Activated effector memory CD4-positive, alpha-beta T cell treated with anti-CD3 and anti-CD28 coated beads, Interleukin-2, amount 50 U/mL, for 16 hours (primary cell): ENCODE results near the gene CALHM1.
A peak's percentile ranks its signal among the peaks of the same experiment; 100 is the strongest.

Source experiments
- DNase-seq: peaks from one replicate; pipeline ENCODE4 v3.0.0-alpha.2; 2020

CALHM1 gene

GRCh38 chr10:103481974-103482531 is 23.4 kb upstream of the CALHM1 start:
- no peak for DNase-seq

GRCh38 chr10:103480521-103480920 is 21.8 kb upstream of the CALHM1 start:
- no peak for DNase-seq

GRCh38 chr10:103479135-103479534 is 20.4 kb upstream of the CALHM1 start, which contains the start of gene CALHM3:
Gene CALHM3, minus strand, starts transcription at chr10:103479240. Its CDS starts 208 bp downstream, at chr10:103479032.
- no peak for DNase-seq

DNA sequence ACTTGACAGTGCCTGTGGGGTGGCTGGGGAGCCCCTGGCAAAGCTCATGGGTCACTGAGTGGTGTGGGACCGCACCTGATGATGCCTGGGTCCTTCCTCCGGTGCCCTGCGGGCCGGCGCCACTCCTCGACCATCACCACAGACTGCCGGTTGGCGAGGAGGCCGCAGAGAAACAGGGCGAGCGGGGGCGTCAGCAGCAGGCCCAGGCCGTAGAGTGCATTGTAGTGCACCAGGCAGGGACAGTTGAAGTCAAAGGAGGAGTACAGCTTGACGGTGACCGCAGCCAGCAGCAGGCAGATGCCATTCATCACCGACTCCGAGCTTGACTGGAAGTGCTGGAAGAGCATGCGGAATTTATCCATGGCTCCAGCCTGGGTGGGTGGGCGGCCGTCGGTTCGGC is 20.0 kb upstream of the CALHM1 start:
- DNase-seq: no peak

DNA sequence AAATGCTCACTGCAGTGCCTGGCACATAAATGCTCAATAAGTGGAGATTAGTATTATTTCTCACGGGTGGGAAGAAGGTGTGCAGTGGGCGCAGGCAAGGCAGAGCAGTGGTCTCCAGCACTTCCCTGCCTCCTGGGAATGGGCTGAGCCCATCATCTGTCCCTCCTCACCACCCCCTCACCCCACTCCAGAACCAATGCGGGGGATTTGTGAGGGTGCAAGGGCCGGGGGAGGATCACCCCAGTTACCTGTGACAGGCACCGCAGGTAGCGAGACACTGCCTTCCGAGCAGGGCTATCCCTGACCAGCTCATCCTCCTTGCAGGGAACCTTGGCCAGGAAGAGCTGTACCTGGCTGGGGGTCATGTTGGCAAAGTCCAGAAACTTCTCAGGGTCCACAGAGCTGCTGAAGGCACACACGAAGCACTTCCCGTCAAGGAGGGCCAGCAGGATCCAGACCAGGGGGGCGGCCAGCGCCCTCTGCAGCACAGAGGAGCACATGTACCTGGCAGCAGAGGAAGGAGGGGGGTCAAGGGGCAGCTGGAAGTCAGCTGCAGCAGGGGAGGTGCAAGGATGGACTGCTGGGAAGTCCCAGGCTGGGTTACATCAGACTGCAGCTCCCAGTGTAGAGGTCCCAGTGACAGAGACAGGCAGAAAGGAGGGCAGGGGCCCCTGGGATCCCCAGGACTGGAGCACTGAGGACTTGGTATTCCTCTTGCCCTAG is 17.5 kb upstream of the CALHM1 start:
- DNase-seq: no peak

- DNase-seq: no peak
Observed at GRCh38 chr10:103475437-103475836, 16.7 kb upstream of the CALHM1 start.

DNA sequence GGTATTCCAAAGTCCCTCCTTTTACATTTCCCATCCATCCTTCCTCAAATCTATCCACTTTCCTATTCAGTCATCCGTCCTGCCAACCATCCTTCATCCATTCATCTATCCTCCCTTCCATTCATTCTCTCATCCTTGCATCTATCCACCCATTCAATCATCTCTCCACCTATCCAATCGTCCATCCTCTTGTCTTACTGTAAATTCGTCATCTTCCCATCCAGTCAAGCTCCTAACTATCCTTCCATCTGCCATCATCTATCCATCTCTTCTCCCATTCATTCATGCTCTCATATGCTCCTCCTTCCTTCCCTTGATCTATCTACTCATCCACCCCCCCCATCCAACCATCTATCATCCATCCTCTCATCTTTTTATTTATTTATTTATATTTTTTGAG is 15.4 kb upstream of the CALHM1 start:
- no peak for DNase-seq

GRCh38 chr10:103473261-103473671 is 14.6 kb upstream of the CALHM1 start:
- DNase-seq: no peak

- no peak for DNase-seq
Observed at GRCh38 chr10:103472005-103472404, 13.3 kb upstream of the CALHM1 start.

DNA sequence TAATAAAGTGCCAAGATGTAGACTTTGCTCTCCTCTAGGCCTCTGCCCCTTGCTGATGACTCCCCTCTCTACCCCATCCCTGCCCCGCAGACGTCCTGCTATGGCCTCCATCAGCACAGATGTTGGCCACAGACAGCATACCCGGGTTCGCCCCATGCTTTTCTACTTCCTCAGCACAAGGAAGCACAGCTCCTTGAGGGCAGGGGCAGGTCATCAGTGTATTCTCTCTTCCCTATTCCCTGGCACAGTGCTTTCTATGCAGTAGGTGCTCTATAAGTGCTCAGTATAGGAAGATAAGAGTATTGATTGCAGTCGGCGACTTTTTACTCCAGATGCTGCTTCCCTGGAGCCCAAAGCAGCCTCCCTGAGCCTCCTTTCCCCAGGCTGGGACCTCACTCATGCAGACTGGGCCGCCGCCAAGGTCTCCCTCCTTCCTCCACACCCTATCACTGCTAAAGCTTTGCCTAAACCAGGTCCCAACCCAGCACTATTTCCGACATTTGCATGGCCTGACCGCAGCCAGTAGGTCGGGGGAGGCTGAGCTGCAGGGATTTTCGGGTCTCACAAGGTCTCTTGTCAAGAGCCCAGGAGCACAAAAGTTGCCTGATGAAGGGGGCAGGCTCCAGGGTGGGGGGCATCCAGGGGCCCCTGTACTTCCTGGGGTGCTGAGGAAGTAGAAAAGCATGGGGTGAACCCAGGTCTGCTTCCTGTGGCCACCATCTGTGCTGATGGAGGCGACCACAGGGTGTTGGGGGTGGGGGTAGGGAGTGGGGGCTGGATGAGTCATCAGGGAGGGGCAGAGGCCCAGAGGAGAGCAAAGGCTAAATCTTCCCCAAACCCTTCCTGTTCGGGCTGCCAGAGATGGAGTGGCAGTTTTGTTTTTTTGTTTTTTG is 12.3 kb upstream of the CALHM1 start:
- DNase-seq: peak; percentile 84

- DNase-seq: no peak
Observed at GRCh38 chr10:103469201-103469600, 10.5 kb upstream of the CALHM1 start.

- DNase-seq: no peak
Observed at GRCh38 chr10:103467406-103467805, 8.7 kb upstream of the CALHM1 start.

DNA sequence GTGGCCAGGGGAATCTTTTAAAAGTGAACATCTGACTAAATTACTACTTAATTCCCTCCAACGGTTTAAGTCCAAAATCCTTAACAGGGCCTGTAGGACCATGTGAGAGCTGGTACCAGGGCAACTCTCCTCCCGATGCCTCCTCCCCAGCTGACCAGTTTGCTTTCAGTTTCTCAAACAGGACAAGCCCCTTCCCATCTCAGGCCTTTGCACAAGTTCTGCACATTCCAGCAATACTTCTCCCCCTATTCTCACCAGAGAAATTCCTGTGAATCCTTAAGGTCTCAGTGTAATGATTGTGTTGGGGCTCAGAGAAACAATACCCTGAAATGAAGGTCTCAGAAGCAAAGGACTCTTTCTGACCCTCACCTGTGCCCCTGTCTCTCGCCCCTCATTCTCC is 8.0 kb upstream of the CALHM1 start:
- DNase-seq: no peak

DNA sequence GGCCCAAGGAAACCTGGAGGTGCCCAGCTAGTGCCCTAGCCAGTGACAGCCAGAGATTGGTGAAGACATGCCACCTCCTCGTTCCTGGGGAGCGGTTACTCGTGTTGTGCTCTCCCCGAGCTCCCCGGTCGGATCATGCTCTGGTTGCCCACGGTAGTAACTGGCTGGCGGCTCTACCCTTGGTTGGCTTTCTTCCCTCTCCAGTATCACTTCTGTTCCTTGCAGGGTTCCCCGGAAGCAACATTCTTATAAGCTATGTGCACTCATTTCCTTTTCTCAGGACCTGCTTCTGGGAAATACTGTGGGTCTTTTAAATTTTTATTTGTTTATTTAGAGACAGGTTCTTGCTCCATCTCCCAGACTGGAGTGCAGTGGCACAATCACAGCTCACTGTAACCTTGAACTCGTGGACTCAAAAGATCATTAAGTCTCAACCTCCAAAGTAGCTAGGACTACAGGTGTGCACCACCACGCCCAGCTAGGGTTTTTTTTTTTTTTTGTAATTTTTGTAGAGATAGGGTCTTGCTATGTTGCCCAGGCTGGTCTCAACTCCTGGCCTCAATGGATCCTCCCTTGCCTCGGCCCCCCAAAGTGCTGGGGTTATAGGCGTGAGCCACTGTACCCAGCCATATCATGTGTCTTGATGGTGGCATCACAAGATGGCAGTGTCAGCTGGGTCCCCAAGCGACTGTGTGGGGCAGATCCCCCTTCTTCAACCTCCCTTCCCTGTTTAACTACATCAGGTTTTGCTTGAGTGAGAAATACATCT is 6.9 kb upstream of the CALHM1 start:
- DNase-seq: no peak

DNA sequence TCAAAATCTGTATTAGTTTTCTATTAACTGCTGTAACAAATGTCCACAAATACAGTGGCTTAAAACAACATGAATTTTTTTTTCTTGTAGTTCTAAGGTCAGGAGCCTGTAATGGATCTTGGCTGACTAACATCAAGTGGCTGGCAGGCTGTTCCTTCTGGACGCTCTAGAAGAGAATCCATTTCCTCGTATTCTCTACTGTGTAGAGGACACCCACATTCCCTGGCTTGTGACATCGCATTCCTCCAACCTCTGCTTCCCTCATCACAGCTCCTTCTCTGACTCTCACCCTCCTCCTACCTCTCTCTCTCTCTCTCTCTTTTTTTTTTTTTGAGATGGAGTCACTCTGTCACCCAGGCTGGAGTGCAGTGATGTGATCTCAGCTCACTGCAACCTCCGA is 4.8 kb upstream of the CALHM1 start:
- DNase-seq: no peak

- DNase-seq: no peak
Observed at GRCh38 chr10:103459615-103460014, 915 bp upstream of the CALHM1 start.

GRCh38 chr10:103457896-103458583 is 660 bp downstream of the CALHM1 start:
- DNase-seq: no peak

DNA sequence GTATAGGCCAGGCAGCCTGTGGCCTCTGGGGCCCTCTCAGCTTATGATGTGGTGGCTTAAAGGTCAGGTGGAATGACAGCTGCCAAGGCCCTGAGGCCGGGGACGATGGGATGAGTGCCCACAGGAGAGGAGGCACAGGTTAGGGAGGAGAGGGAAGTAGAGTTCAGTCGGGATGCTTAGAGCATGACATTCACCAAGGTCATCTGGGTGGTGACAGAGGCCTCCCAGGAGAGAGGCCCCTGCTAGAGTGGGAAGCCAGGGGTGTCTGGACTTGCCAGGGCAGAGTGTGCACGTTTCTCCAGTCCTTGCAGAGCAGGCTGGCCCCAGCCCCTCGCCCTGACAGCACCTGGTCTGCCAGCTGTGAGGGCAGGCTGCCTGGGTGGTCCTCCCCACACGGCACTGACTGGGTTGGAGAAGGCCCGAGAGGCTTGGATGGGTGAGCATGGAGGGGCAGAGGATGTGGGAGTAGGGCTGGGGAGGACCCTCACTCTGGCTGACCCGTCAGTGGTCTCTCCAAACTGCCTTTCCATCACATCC is 1.5 kb downstream of the CALHM1 start:
- no peak for DNase-seq

DNA sequence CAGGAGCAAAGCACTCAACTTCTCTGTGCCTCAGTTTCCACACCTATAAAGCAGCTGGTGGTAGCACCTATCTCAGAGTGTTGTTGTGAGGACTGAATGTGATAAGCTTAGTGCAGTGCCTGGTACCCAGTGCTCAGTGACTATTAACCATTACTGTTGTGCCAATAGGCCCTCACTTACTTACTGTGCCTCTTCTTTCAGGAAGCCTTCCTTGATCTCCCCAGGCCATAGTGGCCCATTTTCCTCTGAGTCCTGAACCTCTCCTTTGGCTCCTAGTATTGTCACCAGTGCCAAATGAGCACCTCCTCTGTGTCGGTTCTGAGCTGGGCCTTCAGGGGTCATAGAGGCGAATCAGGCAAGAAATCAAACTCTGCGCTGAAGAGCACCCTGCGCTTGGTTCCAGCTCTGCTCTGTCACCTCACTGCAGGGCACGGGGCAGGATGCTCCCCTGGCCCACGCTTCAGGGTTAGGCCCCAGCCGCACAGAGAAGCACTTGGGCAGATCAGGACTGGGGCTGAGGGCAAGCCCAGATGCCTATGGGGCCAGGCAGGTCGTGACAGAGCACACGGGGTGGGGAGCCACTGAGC is 2.5 kb downstream of the CALHM1 start:
- DNase-seq: no peak

- DNase-seq: no peak
Observed at GRCh38 chr10:103455235-103455634, 3.5 kb downstream of the CALHM1 start.

DNA sequence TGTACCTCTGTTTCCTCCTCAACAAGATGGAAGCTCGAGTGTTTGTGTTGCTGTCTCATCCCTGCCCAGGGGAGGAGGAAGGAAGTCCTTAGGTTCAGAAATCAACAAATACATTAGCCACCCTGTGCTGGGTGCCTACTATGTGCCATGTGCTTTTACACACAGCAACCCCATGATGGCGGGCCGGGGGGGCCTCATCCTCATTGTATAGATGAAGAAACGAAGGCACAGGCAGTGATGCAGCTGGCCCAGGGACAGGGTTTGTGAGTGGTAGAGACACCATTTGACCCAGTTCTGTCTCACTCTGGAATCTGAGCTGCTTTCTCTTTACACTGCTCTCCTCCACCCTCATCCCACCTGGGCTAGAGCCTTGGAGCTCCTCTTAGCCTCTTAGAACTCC is 4.7 kb downstream of the CALHM1 start:
- no peak for DNase-seq
